Activated CD4-positive, alpha-beta T cell treated with anti-CD3 and anti-CD28 coated beads for 1 hour (primary cell): ENCODE data around the gene MT1E.
A peak's percentile ranks its signal among the peaks of the same experiment; 100 is the strongest.
"Not testable (repeated sequence)": the region's sequence is repeated elsewhere in the genome, so short reads cannot be mapped to it uniquely, and the experiment has no call there.

ENCODE experiments used
- DNase-seq: peaks from one replicate; pipeline ENCODE4 v3.0.0-alpha.2; 2020

MT1E gene

DNA sequence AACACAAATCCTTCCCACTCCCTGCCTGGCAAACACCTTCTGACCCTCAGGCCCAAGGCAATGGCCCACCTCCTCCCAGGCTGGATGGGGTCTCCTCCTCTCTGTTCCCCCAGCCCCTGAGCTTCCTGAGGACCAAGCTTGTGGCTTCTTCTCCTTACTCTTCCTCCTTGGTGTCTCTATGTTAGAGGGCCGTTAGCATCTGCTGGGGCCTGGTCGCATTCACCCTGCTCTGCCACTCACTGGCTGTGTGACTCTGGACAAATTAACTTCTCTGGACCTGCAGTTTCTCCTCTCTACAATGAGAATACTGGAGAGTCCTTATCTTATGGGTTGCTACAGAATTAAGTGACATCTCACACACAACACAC, 17.9 kb upstream of the MT1E start:
- no peak for DNase-seq

DNA sequence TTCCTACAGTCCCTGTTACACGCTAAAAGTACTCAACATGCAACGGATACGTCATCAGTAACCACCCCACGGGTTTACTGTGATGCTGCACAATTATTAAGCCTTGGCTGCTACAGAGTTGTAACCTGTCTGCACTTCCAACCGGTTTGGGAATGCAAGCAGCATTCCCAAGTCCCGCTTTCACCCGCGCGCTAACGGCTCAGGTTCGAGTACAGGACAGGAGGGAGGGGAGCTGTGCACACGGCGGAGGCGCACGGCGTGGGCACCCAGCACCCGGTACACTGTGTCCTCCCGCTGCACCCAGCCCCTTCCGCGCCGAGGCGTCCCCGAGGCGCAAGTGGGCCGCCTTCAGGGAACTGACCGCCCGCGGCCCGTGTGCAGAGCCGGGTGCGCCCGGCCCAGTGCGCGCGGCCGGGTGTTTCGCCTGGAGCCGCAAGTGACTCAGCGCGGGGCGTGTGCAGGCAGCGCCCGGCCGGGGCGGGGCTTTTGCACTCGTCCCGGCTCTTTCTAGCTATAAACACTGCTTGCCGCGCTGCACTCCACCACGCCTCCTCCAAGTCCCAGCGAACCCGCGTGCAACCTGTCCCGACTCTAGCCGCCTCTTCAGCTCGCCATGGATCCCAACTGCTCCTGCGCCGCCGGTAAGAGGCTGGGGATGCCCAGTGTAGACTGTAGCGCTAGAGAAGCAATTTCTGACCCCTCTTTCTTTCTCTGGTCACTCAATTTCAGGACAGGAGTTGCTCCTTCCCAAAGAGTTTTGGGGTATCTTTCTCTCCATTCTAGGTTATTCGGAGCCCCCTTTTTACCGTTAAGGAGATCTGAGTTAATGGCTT, 17.3 kb upstream of the MT1E start, which contains the start of gene MT2A:
TSS of gene MT2A (plus strand) at position 542 of the 833 bp plus-strand sequence. CDS start at position 614, 72 bp downstream.
- peak; percentile 79 for DNase-seq

DNA sequence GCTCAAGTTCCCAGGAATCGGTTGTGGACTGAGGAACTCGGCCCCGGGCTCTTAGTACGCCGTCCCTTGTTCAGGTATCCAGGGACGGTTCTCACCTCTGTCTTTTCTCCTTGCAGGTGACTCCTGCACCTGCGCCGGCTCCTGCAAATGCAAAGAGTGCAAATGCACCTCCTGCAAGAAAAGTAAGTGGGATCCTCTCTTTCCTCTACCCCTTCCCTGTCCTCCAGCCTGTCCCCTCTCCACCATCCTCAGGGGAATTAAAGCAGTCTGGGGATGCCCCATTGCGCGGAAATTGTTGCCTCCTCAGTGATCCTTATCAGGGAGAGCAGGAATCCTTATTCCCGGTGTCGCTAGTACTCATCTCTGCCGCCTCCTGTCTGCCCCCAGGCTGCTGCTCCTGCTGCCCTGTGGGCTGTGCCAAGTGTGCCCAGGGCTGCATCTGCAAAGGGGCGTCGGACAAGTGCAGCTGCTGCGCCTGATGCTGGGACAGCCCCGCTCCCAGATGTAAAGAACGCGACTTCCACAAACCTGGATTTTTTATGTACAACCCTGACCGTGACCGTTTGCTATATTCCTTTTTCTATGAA, 16.6 kb upstream of the MT1E start:
- no peak for DNase-seq

DNA sequence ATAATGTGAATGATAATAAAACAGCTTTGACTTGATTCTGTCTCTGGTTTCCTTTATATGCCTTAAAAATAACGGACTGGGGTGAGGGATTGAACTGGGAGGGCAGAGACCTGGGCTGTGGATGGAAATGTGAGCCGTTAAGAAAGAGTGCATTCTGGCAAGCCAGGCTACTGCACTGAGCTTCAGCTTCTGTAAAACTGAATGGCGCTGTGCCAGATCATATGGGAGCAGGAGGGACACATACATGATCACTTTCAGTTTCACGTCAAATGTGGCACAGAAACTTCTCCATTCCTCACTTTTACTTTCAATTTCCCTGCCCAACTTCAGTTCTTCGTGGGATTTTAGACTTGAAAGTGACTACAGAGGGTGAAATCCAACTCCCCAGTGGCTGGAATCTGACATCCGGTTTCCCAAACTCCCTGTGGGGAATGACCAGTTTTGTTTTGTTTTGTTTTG, 16.1 kb upstream of the MT1E start:
- peak; percentile 58 for DNase-seq

DNA sequence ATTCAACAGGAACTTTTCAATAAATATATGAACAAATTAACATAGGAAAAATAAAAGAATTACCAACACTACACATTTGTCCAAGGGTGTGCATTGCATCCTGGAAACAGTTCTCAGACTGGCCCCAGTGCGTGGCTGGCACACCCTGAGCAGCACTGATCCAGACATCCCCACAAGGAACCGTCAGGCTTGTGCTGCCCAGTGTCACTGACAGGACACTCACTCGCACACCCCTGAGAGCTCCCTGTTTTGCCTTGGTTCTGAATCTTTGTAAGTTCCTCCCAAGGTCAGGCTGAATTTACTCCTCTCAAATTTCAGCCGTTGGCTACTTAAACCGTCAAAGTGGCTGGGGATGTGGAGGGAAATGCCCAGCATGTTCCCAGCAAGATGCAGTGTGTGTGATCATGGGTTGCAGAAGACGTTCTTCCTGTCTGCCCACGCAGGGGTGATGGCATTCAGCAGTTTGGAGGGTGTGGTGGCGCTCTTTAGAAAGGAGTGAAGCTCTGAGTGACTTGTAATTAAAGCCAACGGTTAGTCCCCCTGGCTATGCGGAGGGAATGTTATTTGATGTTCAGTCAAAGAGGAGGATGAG, 15.5 kb upstream of the MT1E start:
- peak; percentile 61 for DNase-seq

DNA sequence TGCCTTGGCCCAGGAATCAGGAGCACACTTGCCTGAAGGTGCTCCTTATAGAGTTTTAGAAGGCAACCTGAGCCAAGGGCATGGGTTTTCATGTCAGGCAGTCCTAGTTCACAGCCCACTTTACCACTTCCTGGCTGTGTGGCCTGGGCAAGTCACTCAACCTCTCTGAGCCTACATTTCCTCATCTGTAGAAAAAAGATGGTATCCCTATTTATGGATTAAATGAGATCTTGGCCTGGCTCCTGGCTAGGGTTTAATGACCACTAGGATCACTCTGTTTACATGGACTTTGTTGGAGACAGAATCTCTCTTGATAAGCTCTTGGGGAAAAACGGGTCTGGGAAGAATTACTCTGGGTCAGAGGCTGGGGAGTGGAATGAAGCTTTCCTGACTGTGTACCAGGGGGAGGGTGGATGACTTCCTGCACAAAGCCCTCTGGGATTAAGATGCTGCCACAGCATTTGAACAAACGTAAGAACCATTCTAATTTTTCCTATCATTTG, 14.9 kb upstream of the MT1E start:
- DNase-seq, result no peak

DNA sequence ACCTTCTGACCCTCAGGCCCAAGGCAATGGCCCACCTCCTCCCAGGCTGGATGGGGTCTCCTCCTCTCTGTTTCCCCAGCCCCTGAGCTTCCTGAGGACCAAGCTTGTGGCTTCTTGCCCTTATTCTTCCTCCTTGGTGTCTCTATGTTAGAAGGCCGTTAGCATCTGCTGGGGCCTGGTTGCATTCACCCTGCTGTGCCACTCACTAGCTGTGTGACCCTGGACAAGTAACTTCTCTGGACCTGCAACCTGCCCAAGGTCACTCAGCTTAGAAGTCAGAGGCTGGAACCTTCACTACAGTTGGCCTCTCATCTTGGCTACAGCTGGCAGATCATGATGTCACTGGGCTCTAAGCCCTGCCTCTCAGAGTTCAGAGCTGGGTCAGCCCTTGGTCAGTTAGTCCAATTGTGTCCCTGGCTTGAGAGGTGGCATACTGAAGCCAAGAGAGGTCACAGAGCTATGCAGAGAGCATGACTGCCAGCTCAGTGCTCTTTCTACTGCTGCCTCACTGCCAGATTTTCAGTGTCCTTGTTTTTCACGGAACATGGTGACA, 14.2 kb upstream of the MT1E start:
- no peak for DNase-seq

DNA sequence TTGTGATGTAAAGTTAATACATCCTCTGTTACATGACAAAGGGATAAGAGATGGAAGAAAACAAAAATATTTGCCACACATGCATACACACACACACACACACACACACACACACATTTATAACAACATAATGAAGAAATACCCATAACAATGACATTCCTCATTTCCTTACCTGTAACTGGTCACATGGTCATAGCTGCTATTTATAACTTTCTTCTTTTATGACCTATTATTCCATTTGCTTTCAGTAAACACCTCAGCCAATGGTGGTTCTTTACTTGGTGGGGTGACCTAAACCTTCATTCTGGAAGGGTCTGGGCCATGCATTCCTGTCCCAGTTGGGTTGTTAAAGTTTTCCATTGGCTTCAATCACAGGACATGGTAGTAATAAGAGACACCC, 11.9 kb upstream of the MT1E start:
- DNase-seq, result no peak

DNA sequence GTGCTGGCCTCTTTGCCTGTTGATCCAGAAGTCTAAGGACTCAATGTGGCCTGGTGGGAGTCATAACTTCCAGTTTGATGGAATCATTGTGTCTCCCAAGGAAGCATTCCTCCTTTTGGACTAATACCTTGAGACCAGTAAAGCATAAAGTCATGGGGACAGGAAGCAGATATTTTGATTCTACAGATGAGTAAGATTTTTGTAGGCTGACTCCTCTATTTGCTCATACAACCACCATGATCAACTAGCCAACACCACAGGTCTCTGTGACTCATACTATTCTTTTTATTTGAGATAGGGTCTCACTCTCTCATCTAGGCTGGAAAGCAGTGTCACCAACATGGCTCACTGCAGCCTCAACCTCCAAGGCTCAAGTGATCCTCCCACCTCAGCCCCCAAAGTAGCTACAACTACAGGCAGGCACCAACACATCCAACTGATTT, 11.0 kb upstream of the MT1E start:
- no peak for DNase-seq

DNA sequence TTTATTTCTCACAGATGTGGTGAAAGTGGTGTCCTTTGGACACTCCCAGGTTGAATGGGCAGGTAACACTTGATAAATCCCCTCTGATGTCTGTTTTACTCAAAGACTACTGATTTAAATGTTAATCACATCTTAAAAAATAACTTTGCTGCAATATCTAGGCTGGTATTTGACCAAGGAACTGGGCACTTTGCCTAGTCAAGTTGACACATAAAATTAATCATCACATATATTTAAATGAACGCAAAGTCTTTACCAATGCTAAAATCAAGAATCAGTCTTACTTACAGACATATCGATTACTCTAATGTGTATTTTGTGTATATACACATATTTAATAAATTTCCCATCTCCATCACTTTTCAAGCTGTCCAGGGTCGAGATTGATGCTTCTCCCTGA, 10.2 kb upstream of the MT1E start:
- no peak for DNase-seq

DNA sequence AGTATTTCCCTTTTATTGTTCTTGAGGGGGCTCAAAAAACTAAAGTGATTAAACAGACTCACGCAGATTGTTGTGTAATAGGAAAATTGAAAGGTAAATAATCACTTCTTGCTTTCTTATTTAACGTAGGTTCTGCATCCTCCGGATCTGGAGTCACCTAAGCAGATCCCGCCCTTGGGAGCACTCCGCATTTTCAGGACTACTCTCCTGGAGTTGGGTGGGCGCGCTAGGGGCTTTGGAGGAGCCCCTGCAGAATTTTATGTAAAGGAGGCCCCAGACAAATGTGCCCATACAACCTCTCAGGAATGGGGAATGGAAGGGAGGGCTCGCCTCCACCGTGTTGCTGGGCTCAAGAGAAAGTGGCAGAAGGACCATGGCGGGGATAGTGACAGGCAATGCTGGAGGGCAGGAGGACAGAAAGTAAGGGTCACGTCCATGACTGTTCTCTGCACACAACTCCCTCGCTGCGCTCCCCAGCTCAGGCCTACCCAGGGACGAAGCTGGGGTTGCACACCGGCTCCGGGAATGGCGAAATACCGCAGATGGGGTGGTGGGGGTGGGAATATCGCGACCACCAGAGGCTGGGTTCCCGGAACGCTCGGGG, 8.9 kb upstream of the MT1E start:
- DNase-seq, result no peak

DNA sequence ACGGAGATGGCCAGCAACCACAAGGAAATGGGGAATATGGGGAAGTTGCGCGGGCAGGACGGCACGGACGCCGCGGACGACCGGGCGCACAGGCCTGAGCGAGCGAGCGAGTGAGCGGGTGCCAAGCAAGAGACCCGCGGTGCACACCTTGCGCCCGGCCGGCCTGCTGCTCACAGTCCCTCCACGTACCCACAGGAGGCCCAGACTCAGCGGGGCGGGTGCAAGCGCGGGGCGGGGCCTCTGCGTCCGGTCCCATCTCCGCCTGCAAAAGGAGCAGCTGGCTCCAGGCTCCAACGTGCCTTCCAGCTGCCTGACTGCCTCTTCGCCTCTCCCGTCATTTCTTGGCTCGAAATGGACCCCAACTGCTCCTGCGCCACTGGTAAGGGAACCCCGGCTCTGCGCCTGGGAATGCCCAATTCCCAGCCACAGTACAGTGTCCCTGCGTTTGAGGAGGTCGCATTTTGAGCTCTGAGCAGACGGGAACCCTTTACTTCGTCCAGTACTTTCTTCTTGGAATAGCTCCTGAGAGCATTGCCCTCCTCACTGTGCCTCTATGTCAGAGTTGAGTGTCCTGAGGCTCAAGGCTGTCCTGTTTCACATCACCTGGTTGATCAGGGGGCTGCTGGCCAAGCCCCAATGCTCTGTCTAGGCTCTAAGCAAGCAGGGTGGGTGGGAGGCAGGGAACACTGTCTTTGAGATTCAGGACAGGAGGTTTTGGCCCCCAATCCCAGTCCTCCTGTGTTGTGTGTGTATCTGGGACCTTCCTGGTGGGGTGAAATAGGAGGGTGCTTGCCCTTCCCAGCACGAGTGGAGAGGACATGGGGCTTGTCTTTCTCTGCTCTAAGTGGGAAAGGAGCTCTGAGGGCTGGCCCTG, 8.1 kb upstream of the MT1E start:
- DNase-seq, result no peak

DNA sequence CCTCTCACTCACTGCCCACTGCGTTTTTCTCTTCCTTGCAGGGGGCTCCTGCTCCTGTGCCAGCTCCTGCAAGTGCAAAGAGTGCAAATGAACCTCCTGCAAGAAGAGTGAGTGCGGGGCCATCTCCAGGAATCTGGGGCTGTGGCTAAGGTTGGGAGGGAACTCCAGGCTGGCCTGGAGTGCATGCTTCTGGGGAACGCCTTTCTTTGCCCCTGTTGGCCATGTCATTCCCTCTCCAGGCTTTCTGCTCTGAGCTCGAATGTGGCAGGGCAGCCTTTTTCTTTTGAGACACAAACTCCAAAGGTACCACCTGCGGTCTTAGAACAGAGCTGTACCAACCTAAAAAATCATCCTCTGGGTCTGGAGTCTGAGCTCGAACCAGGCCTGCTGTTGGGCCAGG, 7.4 kb upstream of the MT1E start:
- no peak for DNase-seq

DNA sequence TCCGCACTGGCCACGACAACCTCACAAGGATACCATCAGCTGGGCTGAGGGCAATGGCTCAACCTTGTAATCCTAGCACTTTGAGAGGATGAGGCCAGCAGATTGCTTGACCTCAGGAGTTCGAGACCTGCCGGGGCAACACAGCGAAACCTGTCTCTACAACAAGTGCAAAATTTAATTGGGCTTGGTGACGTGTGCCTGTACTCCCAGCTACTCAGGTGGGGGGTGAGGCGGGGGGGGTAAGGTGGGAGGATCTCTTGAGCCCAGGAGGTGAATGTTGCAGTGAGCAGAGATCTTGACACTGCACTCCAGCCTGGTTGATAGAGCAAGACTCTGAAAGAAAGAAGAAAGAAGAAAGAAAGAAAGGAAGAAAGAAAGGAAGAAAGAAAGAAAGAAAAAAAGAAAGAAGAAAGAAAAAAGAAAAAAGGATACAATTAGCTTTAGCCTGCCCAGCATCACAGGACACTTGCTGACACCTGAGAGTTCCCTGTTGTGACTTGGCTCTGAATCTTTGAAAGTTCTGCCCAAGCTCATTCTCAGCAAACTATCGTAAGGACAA, 5.2 kb upstream of the MT1E start:
- no peak for DNase-seq

DNA sequence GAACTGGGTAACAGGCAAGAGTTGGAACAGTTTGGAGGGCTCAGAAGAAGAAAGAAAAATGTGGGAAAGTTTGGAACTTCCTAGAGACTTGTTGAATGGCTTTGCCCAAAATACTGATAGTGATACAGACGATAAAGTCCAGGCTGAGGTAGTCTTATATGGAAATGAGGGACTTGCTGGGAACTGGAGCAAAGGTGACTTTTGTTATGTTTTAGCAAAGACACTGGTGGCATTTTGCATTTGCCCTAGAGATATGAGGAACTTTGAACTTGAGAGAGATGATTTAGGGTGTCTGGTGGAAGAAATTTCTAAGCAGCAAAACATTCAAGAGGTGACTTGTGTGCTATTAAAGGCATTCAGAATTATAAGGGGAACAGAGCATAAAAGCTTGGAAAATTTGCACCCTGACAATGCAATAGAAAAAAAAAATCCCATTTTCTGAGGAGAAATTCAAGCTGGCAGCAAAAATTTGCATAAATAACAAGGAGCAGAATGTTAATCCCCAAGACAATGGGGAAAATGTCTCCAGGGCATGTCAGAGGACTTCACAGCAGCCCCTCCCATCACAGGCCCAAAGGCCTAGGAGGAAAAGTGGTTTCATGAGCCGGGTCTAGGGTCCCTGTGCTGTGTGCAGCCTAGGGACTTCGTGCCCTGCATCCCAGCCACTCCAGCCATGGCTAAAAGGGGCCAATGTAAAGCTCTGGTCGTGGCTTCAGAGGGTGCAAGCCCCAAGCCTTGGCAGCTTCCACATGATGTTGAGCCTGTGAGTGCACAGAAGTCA, 3.7 kb upstream of the MT1E start:
- not testable (repeated sequence) for DNase-seq

DNA sequence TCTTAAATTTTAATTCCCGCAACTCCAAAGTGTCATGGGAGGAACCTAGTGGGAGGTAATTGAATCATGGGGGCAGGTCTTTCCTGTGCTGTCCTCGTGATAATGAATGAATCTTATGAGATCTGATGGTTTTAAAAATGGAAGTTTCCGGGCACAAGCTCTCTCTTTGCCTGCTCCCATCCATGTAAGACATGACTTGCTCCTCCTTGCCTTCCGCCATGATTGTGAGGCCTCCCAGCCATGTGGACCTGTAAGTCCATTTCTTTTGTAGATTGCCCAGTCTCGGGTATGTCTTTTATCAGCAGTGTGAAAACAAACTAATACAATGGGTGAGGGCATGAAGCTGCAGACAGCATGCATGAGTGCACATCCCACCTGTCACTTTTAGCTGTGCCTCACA, 2.4 kb upstream of the MT1E start:
- not testable (repeated sequence) for DNase-seq

DNA sequence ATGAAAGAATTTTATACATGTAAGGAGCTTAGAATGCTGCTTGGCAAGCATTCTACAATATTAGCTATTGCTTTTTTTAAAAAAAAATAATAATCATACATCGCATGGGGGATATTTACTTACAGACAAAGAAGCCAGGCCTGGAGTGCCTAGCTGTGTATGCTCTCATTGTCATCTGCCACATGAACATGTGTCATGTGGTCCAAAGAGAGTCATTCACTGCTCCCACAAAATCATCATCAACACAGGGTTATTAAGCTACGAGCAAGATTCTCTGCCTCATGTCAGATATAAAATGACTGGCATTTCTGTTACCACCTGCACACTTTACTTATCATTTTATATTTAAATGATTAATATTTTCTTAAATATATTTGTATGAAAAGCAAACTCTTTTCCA, 1.9 kb upstream of the MT1E start:
- DNase-seq, result no peak

DNA sequence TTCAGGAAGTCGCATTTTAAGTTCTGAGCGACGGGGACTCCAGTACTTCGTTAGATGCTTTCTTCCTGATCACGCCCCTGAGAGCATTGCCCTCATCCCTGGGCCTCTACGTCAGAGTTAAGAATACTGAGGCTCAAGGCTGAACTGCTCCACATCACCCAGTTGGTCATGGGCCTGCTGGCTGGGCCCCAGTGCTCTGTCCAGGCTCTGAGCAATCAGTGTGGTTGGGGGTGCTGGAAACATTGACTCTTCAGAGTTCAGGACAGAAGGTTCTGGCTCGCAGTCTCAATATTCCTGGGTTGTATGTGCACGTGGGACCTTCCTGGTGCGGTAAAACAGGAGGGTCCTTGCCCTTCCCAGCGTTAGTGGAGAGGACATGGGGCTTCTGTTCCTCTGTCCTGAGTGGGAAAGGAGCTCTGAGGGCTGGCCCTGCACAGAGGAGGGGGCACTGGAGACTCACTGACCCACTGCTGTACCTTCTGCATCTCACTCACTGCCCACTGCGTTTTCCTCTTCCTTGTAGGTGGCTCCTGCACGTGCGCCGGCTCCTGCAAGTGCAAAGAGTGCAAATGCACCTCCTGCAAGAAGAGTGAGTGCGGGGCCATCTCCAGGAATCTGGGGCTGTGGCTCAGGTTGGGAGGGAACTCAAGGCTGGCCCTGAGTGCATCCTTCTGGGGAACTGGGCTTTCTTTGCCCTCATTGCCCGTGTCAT, 518 bp downstream of the MT1E start:
- no peak for DNase-seq

DNA sequence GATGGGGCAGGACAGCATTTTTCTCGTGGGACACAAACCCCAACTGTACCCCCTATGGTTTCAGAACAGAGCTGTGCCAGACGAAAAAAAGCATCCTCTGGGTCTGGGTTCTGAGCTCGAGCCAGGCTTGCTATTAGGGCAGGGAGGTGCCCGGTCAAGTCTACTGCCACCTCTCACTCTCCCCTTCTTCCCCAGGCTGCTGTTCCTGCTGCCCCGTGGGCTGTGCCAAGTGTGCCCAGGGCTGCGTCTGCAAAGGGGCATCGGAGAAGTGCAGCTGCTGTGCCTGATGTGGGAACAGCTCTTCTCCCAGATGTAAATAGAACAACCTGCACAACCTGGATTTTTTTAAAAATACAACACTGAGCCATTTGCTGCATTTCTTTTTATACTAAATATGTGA, 1.1 kb downstream of the MT1E start:
- no peak for DNase-seq
